GM12872 (cell line): ENCODE measurements around the gene H1-8.

Experiments used
- CTCF ChIP-seq: IDR thresholded peaks from 3 replicates; pipeline ENCODE4 v1.5.1; 2011; ENCODE audit warnings: low read depth, mild to moderate bottlenecking, low read length, moderate library complexity; ENCODE audit not compliant: insufficient read depth

H1-8 gene

GRCh38 chr3:129577925-129578786 lies 35.2 kb downstream of the H1-8 start:
- TF ChIP-seq CTCF: no peak

- TF ChIP-seq CTCF: no peak
Observed at GRCh38 chr3:129579991-129580390, 37.0 kb downstream of the H1-8 start.

GRCh38 chr3:129581623-129582022 lies 38.6 kb downstream of the H1-8 start:
- TF ChIP-seq CTCF: no peak

GRCh38 chr3:129582799-129583198 lies 39.8 kb downstream of the H1-8 start:
- TF ChIP-seq CTCF: no peak

- no peak for TF ChIP-seq CTCF
Observed at GRCh38 chr3:129583289-129583688, 40.3 kb downstream of the H1-8 start.

GRCh38 chr3:129584631-129585030 lies 41.7 kb downstream of the H1-8 start:
- no peak for TF ChIP-seq CTCF

- no peak for TF ChIP-seq CTCF
Observed at GRCh38 chr3:129585949-129586657, 43.1 kb downstream of the H1-8 start.
